Endodermal cell (in vitro differentiated cells): ENCODE results near the gene PTBP1. TPM values are rescaled to one million over a fixed set of nuclear protein-coding genes. Genes with fewer than 3 reads are reported as not detected.

Experiments used
- DNase-seq: peaks from one replicate; pipeline ENCODE4 v3.0.0-alpha.2; 2017
- H3K27ac ChIP-seq: 2 replicates; pipeline ENCODE4 v1.5.1; 2013; ENCODE audit warnings: mild to moderate bottlenecking, low read depth, low read length, moderate library complexity
- H3K27me3 ChIP-seq: 2 replicates; pipeline ENCODE4 v1.6.1; 2013; ENCODE audit warnings: mild to moderate bottlenecking, low read length, moderate library complexity; ENCODE audit not compliant: insufficient read depth, control insufficient read depth, poor library complexity, severe bottlenecking
- H3K36me3 ChIP-seq: 2 replicates; pipeline ENCODE4 v1.7.0; 2013; ENCODE audit warnings: mild to moderate bottlenecking, low read length, moderate library complexity; ENCODE audit not compliant: control insufficient read depth, insufficient read depth
- H3K4me1 ChIP-seq: one replicate; pipeline ENCODE4 v1.7.0; 2013; ENCODE audit warnings: low read length; ENCODE audit not compliant: control insufficient read depth, insufficient read depth
- H3K4me3 ChIP-seq: 2 replicates; pipeline ENCODE4 v1.5.1; 2013; ENCODE audit warnings: mild to moderate bottlenecking, low read length, moderate library complexity
- H3K9ac ChIP-seq: 2 replicates; pipeline ENCODE4 v1.6.1; 2013; ENCODE audit warnings: mild to moderate bottlenecking, low read length, moderate library complexity; ENCODE audit not compliant: poor library complexity, severe bottlenecking; ENCODE audit errors: extremely low read depth
- H3K9me3 ChIP-seq: 2 replicates; pipeline ENCODE4 v1.6.1; 2013; ENCODE audit warnings: mild to moderate bottlenecking, low read length, moderate library complexity; ENCODE audit not compliant: control insufficient read depth
- H3K27ac Mint-ChIP-seq: 2 replicates; pipeline ENCODE4 v1.8.0; 2020; ENCODE audit warnings: mixed read lengths
- H3K27me3 Mint-ChIP-seq: 2 replicates; pipeline ENCODE4 v1.8.0; 2021; ENCODE audit warnings: mild to moderate bottlenecking, mixed read lengths; ENCODE audit not compliant: insufficient read depth
- H3K36me3 Mint-ChIP-seq: 2 replicates; pipeline ENCODE4 v1.8.0; 2020; ENCODE audit warnings: low read depth, mixed read lengths
- H3K4me1 Mint-ChIP-seq: 2 replicates; pipeline ENCODE4 v1.8.0; 2020; ENCODE audit warnings: mixed read lengths
- H3K4me3 Mint-ChIP-seq: 2 replicates; pipeline ENCODE4 v1.8.0; 2020; ENCODE audit warnings: mild to moderate bottlenecking, moderate library complexity, mixed read lengths
- H3K9me3 Mint-ChIP-seq: 2 replicates; pipeline ENCODE4 v1.8.0; 2020; ENCODE audit warnings: mild to moderate bottlenecking, mixed read lengths
- CTCF ChIP-seq: fragments of 200-600 bp; sonication (generic); conservative IDR thresholded peaks from 2 replicates; pipeline ENCODE4 v1.5.0; 2021; ENCODE audit warnings: antibody characterized with exemption, mild to moderate bottlenecking
- WGBS, 2 experiments: methylation state at CpG; one replicate each; pipeline versions ENCODE4 v1.1.5 to v1.1.7; 2013; ENCODE audit warnings: missing lambda C conversion rate in 2 of 2, mixed read lengths in 1 of 2; ENCODE audit not compliant: insufficient coverage in 1 of 2, insufficient read length in 1 of 2; 5-methylcytosine and 5-hydroxymethylcytosine counted together
- total RNA-seq, 2 donors: library from RNA; stranded (reverse); fragmentation: NEBNext Ultra II Directional in 1 of 2; extraction: Animal tissue kit (Norgen Biotek cat#: 25700) in 1 of 2; gene quantifications; 2 replicates in 1 of 2; 3 replicates in 1 of 2; pipeline ENCODE4 v1.2.1, GENCODE V29; 2021

Gene PTBP1
- total RNA-seq, 2 donors from 2014 or later, result 647 to 694 TPM

- Mint-ChIP-seq H3K4me3 (no peak overlapping the region), H3K27me3 (no peaks in the 10 kb centered on the region), H3K4me1 (no peaks in the 10 kb centered on the region), H3K27ac (no peak overlapping the region), H3K9me3 (peaks cover 27% of the 10 kb centered on the region), H3K36me3 (no peaks in the 10 kb centered on the region)
- no peaks in the 10 kb centered on the region for H3K27me3 ChIP-seq
- H3K4me3 ChIP-seq, result no peak overlapping the region
- DNase-seq, result peak; percentile 74
- no peaks in the 10 kb centered on the region for H3K36me3 ChIP-seq
- H3K27ac ChIP-seq, result no peak overlapping the region
- H3K4me1 ChIP-seq, result no peaks in the 10 kb centered on the region
- no peaks in the 10 kb centered on the region for H3K9me3 ChIP-seq
- no peak overlapping the region for H3K9ac ChIP-seq
- TF ChIP-seq CTCF, result no peak
These were observed 41.0 kb upstream of the PTBP1 start for GRCh38 chr19:756236-756635.

GRCh38 chr19:756821-757688, 40.2 kb upstream of the PTBP1 start:
- H3K27me3 Mint-ChIP-seq, result no peaks in the 10 kb centered on the region
- H3K9me3 ChIP-seq, result no peaks in the 10 kb centered on the region
- H3K4me3 ChIP-seq, result no peak overlapping the region
- H3K27ac Mint-ChIP-seq, result no peak overlapping the region
- no peaks in the 10 kb centered on the region for H3K4me1 ChIP-seq
- H3K27ac ChIP-seq, result no peak overlapping the region
- H3K36me3 ChIP-seq, result no peaks in the 10 kb centered on the region
- DNase-seq, result no peak
- no peaks in the 10 kb centered on the region for H3K4me1 Mint-ChIP-seq
- no peaks in the 10 kb centered on the region for H3K36me3 Mint-ChIP-seq
- no peak for TF ChIP-seq CTCF
- H3K9ac ChIP-seq, result no peak overlapping the region
- H3K9me3 Mint-ChIP-seq, result peaks cover 27% of the 10 kb centered on the region
- no peaks in the 10 kb centered on the region for H3K27me3 ChIP-seq
- H3K4me3 Mint-ChIP-seq, result no peak overlapping the region
- 90 to 94% methylated on average over 18 to 36 of the region's 36 CpGs for WGBS, 2 experiments

GRCh38 chr19:757811-758668, 39.2 kb upstream of the PTBP1 start:
- Histone ChIP-seq H3K9ac (no peak overlapping the region), H3K27me3 (no peaks in the 10 kb centered on the region), H3K4me3 (no peak overlapping the region), H3K36me3 (no peaks in the 10 kb centered on the region), H3K27ac (no peak overlapping the region), H3K9me3 (no peaks in the 10 kb centered on the region), H3K4me1 (no peaks in the 10 kb centered on the region)
- Mint-ChIP-seq H3K4me3 (no peak overlapping the region), H3K27ac (no peak overlapping the region), H3K9me3 (peaks cover 27% of the 10 kb centered on the region), H3K4me1 (no peaks in the 10 kb centered on the region), H3K36me3 (no peaks in the 10 kb centered on the region), H3K27me3 (no peaks in the 10 kb centered on the region)
- 92 to 96% methylated on average over 23 to 50 of the region's 50 CpGs for WGBS, 2 experiments
- no peak for TF ChIP-seq CTCF
- no peak for DNase-seq
